ENCODE measurements around the gene SUCO. TPM values are rescaled to one million over a fixed set of nuclear protein-coding genes. Genes with fewer than 3 reads are reported as not detected.
A peak's percentile ranks its signal among the peaks of the same experiment; 100 is the strongest.

Gene SUCO
- total RNA-seq, 1 donor from 2014 or later: 63.7 TPM

- Mint-ChIP-seq H3K27me3 (ENCODE audit: low read depth, unreplicated experiment) (no peaks in the 10 kb centered on the region), H3K36me3 (ENCODE audit: low read depth, unreplicated experiment) (no peaks in the 10 kb centered on the region), H3K4me1 (ENCODE audit: low read depth, unreplicated experiment) (peaks cover 15% of the 10 kb centered on the region), H3K27ac (ENCODE audit: unreplicated experiment) (no peak within 1 kb of the TSS), H3K9me3 (ENCODE audit: unreplicated experiment) (no peaks in the 10 kb centered on the region), H3K4me3 (ENCODE audit: unreplicated experiment) (no peak within 1 kb of the TSS)
- Histone ChIP-seq H3K27me3 (ENCODE audit: insufficient read depth, low read length) (no peaks in the 10 kb centered on the region), H4K20me1 (ENCODE audit: insufficient read depth, low read length) (no peaks in the 10 kb centered on the region), H3K4me1 (ENCODE audit: insufficient read depth, low read length) (peaks cover 19% of the 10 kb centered on the region), H3K4me2 (ENCODE audit: low read length) (no peak within 1 kb of the TSS), H3K27ac (ENCODE audit: low read depth, low read length) (no peak within 1 kb of the TSS), H3K9ac (ENCODE audit: low read length) (no peak within 1 kb of the TSS), H3K79me2 (ENCODE audit: insufficient read depth, low read length) (no peaks in the 10 kb centered on the region), H3K36me3 (ENCODE audit: insufficient read depth, low read length) (no peaks in the 10 kb centered on the region), H2AFZ (ENCODE audit: low read depth, low read length) (peak within 1 kb of the TSS; percentile 20), H3K4me3 (ENCODE audit: insufficient read depth, low read depth, low read length) (no peak within 1 kb of the TSS), H3K9me3 (ENCODE audit: insufficient read depth, low read depth, low read length) (no peaks in the 10 kb centered on the region)
- FAIRE-seq: no peak
- TF ChIP-seq CTCF (IDR thresholded peaks at IDR 0.05; ENCODE audit: insufficient read depth, low read depth, low read length) (no peak), EZH2 (IDR thresholded peaks at IDR 0.05; ENCODE audit: insufficient read depth, low read length) (no peak)
- peak; percentile 17 for DNase-seq (ENCODE audit: low read depth)
These were observed 126.0 kb downstream of the SUCO start, which contains the start of gene FASLG for GRCh38 chr1:172658871-172659453. Gene FASLG (plus strand): TSS chr1:172659103. CDS start chr1:172659202, 99 bp downstream.

- no peaks in the 10 kb centered on the region for H3K27me3 ChIP-seq (ENCODE audit: insufficient read depth, low read length)
- Mint-ChIP-seq H3K36me3 (ENCODE audit: low read depth, unreplicated experiment) (no peaks in the 10 kb centered on the region), H3K27ac (ENCODE audit: unreplicated experiment) (no peak overlapping the region), H3K4me1 (ENCODE audit: low read depth, unreplicated experiment) (peaks cover 4% of the 10 kb centered on the region), H3K9me3 (ENCODE audit: unreplicated experiment) (peaks cover 3% of the 10 kb centered on the region), H3K27me3 (ENCODE audit: low read depth, unreplicated experiment) (no peaks in the 10 kb centered on the region), H3K4me3 (ENCODE audit: unreplicated experiment) (no peak overlapping the region)
- no peak for TF ChIP-seq CTCF (IDR thresholded peaks at IDR 0.05; ENCODE audit: insufficient read depth, low read depth, low read length)
- TF ChIP-seq EZH2 (IDR thresholded peaks at IDR 0.05; ENCODE audit: insufficient read depth, low read length): no peak
- no peak overlapping the region for H3K9ac ChIP-seq (ENCODE audit: low read length)
- no peak overlapping the region for H2AFZ ChIP-seq (ENCODE audit: low read depth, low read length)
- FAIRE-seq (no peak), DNase-seq (ENCODE audit: low read depth) (no peak)
- no peak overlapping the region for H3K4me2 ChIP-seq (ENCODE audit: low read length)
- no peaks in the 10 kb centered on the region for H3K36me3 ChIP-seq (ENCODE audit: insufficient read depth, low read length)
- no peaks in the 10 kb centered on the region for H4K20me1 ChIP-seq (ENCODE audit: insufficient read depth, low read length)
- H3K4me3 ChIP-seq (ENCODE audit: insufficient read depth, low read depth, low read length): no peak overlapping the region
- H3K27ac ChIP-seq (ENCODE audit: low read depth, low read length): no peak overlapping the region
- H3K4me1 ChIP-seq (ENCODE audit: insufficient read depth, low read length): peaks cover 11% of the 10 kb centered on the region
- H3K9me3 ChIP-seq (ENCODE audit: insufficient read depth, low read depth, low read length): no peaks in the 10 kb centered on the region
- no peaks in the 10 kb centered on the region for H3K79me2 ChIP-seq (ENCODE audit: insufficient read depth, low read length)
These were observed 128.2 kb downstream of the SUCO start for GRCh38 chr1:172661107-172661506.

Other genes starting within 250 kb of the SUCO start
- gene C1orf105, start 112.5 kb upstream of the SUCO start, total RNA-seq: not detected in 2 replicates
- gene PIGC, start 89.1 kb upstream of the SUCO start, total RNA-seq: 17.8 and 19.5 TPM in 2 replicates
- gene FASLG, start 126.0 kb downstream of the SUCO start, total RNA-seq: not detected in 2 replicates

Measured in astrocyte (in vitro differentiated cells and primary cell).